ENCODE data around the gene TRAPPC3.

Gene TRAPPC3

GRCh38 chr1:36144413-36144812 lies 4.9 kb downstream of the TRAPPC3 start:
- H3K4me3 ChIP-seq (ENCODE audit: low read depth in 1 of 2, low read length in 2 of 2): no peak overlapping the region
- peaks cover 32% of the 10 kb centered on the region for H3K4me1 ChIP-seq (ENCODE audit: insufficient read depth, low read length)

GRCh38 chr1:36143424-36143823 lies 5.9 kb downstream of the TRAPPC3 start:
- Histone ChIP-seq H3K27me3 (ENCODE audit: control insufficient read depth in 1 of 2, insufficient read depth in 2 of 2, low read length in 2 of 2) (no peaks in the 10 kb centered on the region), H3K9me3 (ENCODE audit: low read length) (no peaks in the 10 kb centered on the region), H3K36me3 (ENCODE audit: insufficient read depth, low read length) (peaks cover 15% of the 10 kb centered on the region), H3K4me1 (ENCODE audit: insufficient read depth, low read length) (peaks cover 33% of the 10 kb centered on the region), H3K9ac (ENCODE audit: low read length) (no peak overlapping the region), H3K27ac (ENCODE audit: low read depth, low read length) (no peak overlapping the region), H3K4me3 (ENCODE audit: low read depth in 1 of 2, low read length in 2 of 2) (no peak overlapping the region)

More at GRCh38 chr1:36144413-36144812, 4.9 kb downstream of the TRAPPC3 start:
- H3K9ac ChIP-seq (ENCODE audit: low read length): no peak overlapping the region
- no peaks in the 10 kb centered on the region for H3K9me3 ChIP-seq (ENCODE audit: low read length)
- H3K36me3 ChIP-seq (ENCODE audit: insufficient read depth, low read length): peaks cover 10% of the 10 kb centered on the region
- H3K27me3 ChIP-seq (ENCODE audit: control insufficient read depth in 1 of 2, insufficient read depth in 2 of 2, low read length in 2 of 2): no peaks in the 10 kb centered on the region
- no peak overlapping the region for H3K27ac ChIP-seq (ENCODE audit: low read depth, low read length)

- Histone ChIP-seq H3K9me3 (ENCODE audit: low read length) (no peaks in the 10 kb centered on the region), H3K36me3 (ENCODE audit: insufficient read depth, low read length) (peaks cover 28% of the 10 kb centered on the region), H3K27ac (ENCODE audit: low read depth, low read length) (no peak overlapping the region), H3K4me3 (ENCODE audit: low read depth in 1 of 2, low read length in 2 of 2) (no peak overlapping the region), H3K9ac (ENCODE audit: low read length) (no peak overlapping the region), H3K4me1 (ENCODE audit: insufficient read depth, low read length) (peaks cover 20% of the 10 kb centered on the region), H3K27me3 (ENCODE audit: control insufficient read depth in 1 of 2, insufficient read depth in 2 of 2, low read length in 2 of 2) (no peaks in the 10 kb centered on the region)
Measured at GRCh38 chr1:36142121-36142520, 7.2 kb downstream of the TRAPPC3 start.

- peaks cover 33% of the 10 kb centered on the region for H3K36me3 ChIP-seq (ENCODE audit: insufficient read depth, low read length)
- H3K9me3 ChIP-seq (ENCODE audit: low read length): no peaks in the 10 kb centered on the region
- H3K27ac ChIP-seq (ENCODE audit: low read depth, low read length): no peak overlapping the region
- H3K4me1 ChIP-seq (ENCODE audit: insufficient read depth, low read length): peaks cover 44% of the 10 kb centered on the region
- no peak overlapping the region for H3K4me3 ChIP-seq (ENCODE audit: low read depth in 1 of 2, low read length in 2 of 2)
- no peaks in the 10 kb centered on the region for H3K27me3 ChIP-seq (ENCODE audit: control insufficient read depth in 1 of 2, insufficient read depth in 2 of 2, low read length in 2 of 2)
- H3K9ac ChIP-seq (ENCODE audit: low read length): no peak overlapping the region
Measured at GRCh38 chr1:36139521-36139920, 9.8 kb downstream of the TRAPPC3 start.

- Histone ChIP-seq H3K36me3 (ENCODE audit: insufficient read depth, low read length) (peaks cover 33% of the 10 kb centered on the region), H3K9me3 (ENCODE audit: low read length) (no peaks in the 10 kb centered on the region), H3K9ac (ENCODE audit: low read length) (no peak overlapping the region), H3K27me3 (ENCODE audit: control insufficient read depth in 1 of 2, insufficient read depth in 2 of 2, low read length in 2 of 2) (no peaks in the 10 kb centered on the region), H3K4me3 (ENCODE audit: low read depth in 1 of 2, low read length in 2 of 2) (no peak overlapping the region), H3K27ac (ENCODE audit: low read depth, low read length) (peak overlapping the region; percentile 10), H3K4me1 (ENCODE audit: insufficient read depth, low read length) (peaks cover 59% of the 10 kb centered on the region)
Measured at GRCh38 chr1:36137776-36138175, 11.5 kb downstream of the TRAPPC3 start.

GRCh38 chr1:36137226-36137625 lies 12.1 kb downstream of the TRAPPC3 start:
- Histone ChIP-seq H3K4me3 (ENCODE audit: low read depth in 1 of 2, low read length in 2 of 2) (no peak overlapping the region), H3K9ac (ENCODE audit: low read length) (no peak overlapping the region), H3K9me3 (ENCODE audit: low read length) (no peaks in the 10 kb centered on the region), H3K27me3 (ENCODE audit: control insufficient read depth in 1 of 2, insufficient read depth in 2 of 2, low read length in 2 of 2) (no peaks in the 10 kb centered on the region), H3K27ac (ENCODE audit: low read depth, low read length) (peak overlapping the region; percentile 64), H3K36me3 (ENCODE audit: insufficient read depth, low read length) (peaks cover 33% of the 10 kb centered on the region), H3K4me1 (ENCODE audit: insufficient read depth, low read length) (peaks cover 55% of the 10 kb centered on the region)

- no peak overlapping the region for H3K9ac ChIP-seq (ENCODE audit: low read length)
- H3K4me1 ChIP-seq (ENCODE audit: insufficient read depth, low read length): peaks cover 51% of the 10 kb centered on the region
- H3K4me3 ChIP-seq (ENCODE audit: low read depth in 1 of 2, low read length in 2 of 2): no peak overlapping the region
- H3K36me3 ChIP-seq (ENCODE audit: insufficient read depth, low read length): peaks cover 33% of the 10 kb centered on the region
- peak overlapping the region; percentile 65 for H3K27ac ChIP-seq (ENCODE audit: low read depth, low read length)
- no peaks in the 10 kb centered on the region for H3K9me3 ChIP-seq (ENCODE audit: low read length)
- H3K27me3 ChIP-seq (ENCODE audit: control insufficient read depth in 1 of 2, insufficient read depth in 2 of 2, low read length in 2 of 2): no peaks in the 10 kb centered on the region
Measured at GRCh38 chr1:36136535-36136934, 12.8 kb downstream of the TRAPPC3 start.

- Histone ChIP-seq H3K9ac (ENCODE audit: low read length) (no peak overlapping the region), H3K4me3 (ENCODE audit: low read depth in 1 of 2, low read length in 2 of 2) (no peak overlapping the region), H3K4me1 (ENCODE audit: insufficient read depth, low read length) (peaks cover 51% of the 10 kb centered on the region), H3K9me3 (ENCODE audit: low read length) (no peaks in the 10 kb centered on the region), H3K36me3 (ENCODE audit: insufficient read depth, low read length) (peaks cover 33% of the 10 kb centered on the region), H3K27ac (ENCODE audit: low read depth, low read length) (peak overlapping the region; percentile 65), H3K27me3 (ENCODE audit: control insufficient read depth in 1 of 2, insufficient read depth in 2 of 2, low read length in 2 of 2) (no peaks in the 10 kb centered on the region)
Measured at GRCh38 chr1:36135796-36136195, 13.5 kb downstream of the TRAPPC3 start.

GRCh38 chr1:36135330-36135667 lies 14.0 kb downstream of the TRAPPC3 start:
- Histone ChIP-seq H3K27ac (ENCODE audit: low read depth, low read length) (peak overlapping the region; percentile 65), H3K9ac (ENCODE audit: low read length) (no peak overlapping the region)

GRCh38 chr1:36134505-36135329 lies 14.6 kb downstream of the TRAPPC3 start:
- H3K9me3 ChIP-seq (ENCODE audit: low read length): no peaks in the 10 kb centered on the region

More at GRCh38 chr1:36135330-36135667, 14.0 kb downstream of the TRAPPC3 start:
- Histone ChIP-seq H3K4me1 (ENCODE audit: insufficient read depth, low read length) (peaks cover 49% of the 10 kb centered on the region), H3K4me3 (ENCODE audit: low read depth in 1 of 2, low read length in 2 of 2) (no peak overlapping the region), H3K9me3 (ENCODE audit: low read length) (no peaks in the 10 kb centered on the region), H3K27me3 (ENCODE audit: control insufficient read depth in 1 of 2, insufficient read depth in 2 of 2, low read length in 2 of 2) (no peaks in the 10 kb centered on the region), H3K36me3 (ENCODE audit: insufficient read depth, low read length) (peaks cover 33% of the 10 kb centered on the region)

GRCh38 chr1:36134031-36134430 lies 15.3 kb downstream of the TRAPPC3 start:
- peaks cover 39% of the 10 kb centered on the region for H3K4me1 ChIP-seq (ENCODE audit: insufficient read depth, low read length)
- H3K9me3 ChIP-seq (ENCODE audit: low read length): no peaks in the 10 kb centered on the region
- no peak overlapping the region for H3K4me3 ChIP-seq (ENCODE audit: low read depth in 1 of 2, low read length in 2 of 2)
- no peaks in the 10 kb centered on the region for H3K27me3 ChIP-seq (ENCODE audit: control insufficient read depth in 1 of 2, insufficient read depth in 2 of 2, low read length in 2 of 2)
- peaks cover 25% of the 10 kb centered on the region for H3K36me3 ChIP-seq (ENCODE audit: insufficient read depth, low read length)
- H3K9ac ChIP-seq (ENCODE audit: low read length): no peak overlapping the region
- no peak overlapping the region for H3K27ac ChIP-seq (ENCODE audit: low read depth, low read length)

More at GRCh38 chr1:36134505-36135329, 14.6 kb downstream of the TRAPPC3 start:
- Histone ChIP-seq H3K27me3 (ENCODE audit: control insufficient read depth in 1 of 2, insufficient read depth in 2 of 2, low read length in 2 of 2) (no peaks in the 10 kb centered on the region), H3K4me1 (ENCODE audit: insufficient read depth, low read length) (peaks cover 43% of the 10 kb centered on the region), H3K36me3 (ENCODE audit: insufficient read depth, low read length) (peaks cover 31% of the 10 kb centered on the region), H3K4me3 (ENCODE audit: low read depth in 1 of 2, low read length in 2 of 2) (no peak overlapping the region), H3K9ac (ENCODE audit: low read length) (no peak overlapping the region), H3K27ac (ENCODE audit: low read depth, low read length) (peak overlapping the region; percentile 65)

GRCh38 chr1:36133484-36133883 lies 15.8 kb downstream of the TRAPPC3 start:
- Histone ChIP-seq H3K4me1 (ENCODE audit: insufficient read depth, low read length) (peaks cover 39% of the 10 kb centered on the region), H3K27ac (ENCODE audit: low read depth, low read length) (no peak overlapping the region)

More at GRCh38 chr1:36133484-36133883, 15.8 kb downstream of the TRAPPC3 start:
- no peaks in the 10 kb centered on the region for H3K27me3 ChIP-seq (ENCODE audit: control insufficient read depth in 1 of 2, insufficient read depth in 2 of 2, low read length in 2 of 2)
- H3K9me3 ChIP-seq (ENCODE audit: low read length): no peaks in the 10 kb centered on the region
- H3K4me3 ChIP-seq (ENCODE audit: low read depth in 1 of 2, low read length in 2 of 2): no peak overlapping the region
- peaks cover 23% of the 10 kb centered on the region for H3K36me3 ChIP-seq (ENCODE audit: insufficient read depth, low read length)
- no peak overlapping the region for H3K9ac ChIP-seq (ENCODE audit: low read length)

Data from muscle layer of colon (tissue), 2 donors.